ENCODE data around the gene MICA.

The MICA gene

GRCh38 chr6:31381666-31382065 is 21.7 kb upstream of the MICA start:
- TF ChIP-seq NFIC (IDR thresholded peaks at IDR 0.05) (no peak), CEBPB (IDR thresholded peaks at IDR 0.05) (no peak), FOXM1 (IDR thresholded peaks at IDR 0.05; ENCODE audit: borderline replicate concordance, low read depth) (no peak), RAD21 (IDR thresholded peaks at IDR 0.05; ENCODE audit: low read depth) (no peak), TCF12 (IDR thresholded peaks at IDR 0.05; ENCODE audit: low read depth) (no peak), MAX (IDR thresholded peaks at IDR 0.05) (no peak), TEAD4 (IDR thresholded peaks at IDR 0.05) (no peak), EP300 (IDR thresholded peaks at IDR 0.05; ENCODE audit: borderline replicate concordance) (no peak), ZBTB7A (IDR thresholded peaks at IDR 0.05; ENCODE audit: low read depth) (no peak), CREB1 (IDR thresholded peaks at IDR 0.05; ENCODE audit: low read depth) (no peak), YY1 (IDR thresholded peaks at IDR 0.05; ENCODE audit: low read depth) (no peak), TAF1 (IDR thresholded peaks at IDR 0.05; ENCODE audit: low read depth) (no peak), EGR1 (IDR thresholded peaks at IDR 0.05) (no peak)
- TF ChIP-seq, protein P1, sequence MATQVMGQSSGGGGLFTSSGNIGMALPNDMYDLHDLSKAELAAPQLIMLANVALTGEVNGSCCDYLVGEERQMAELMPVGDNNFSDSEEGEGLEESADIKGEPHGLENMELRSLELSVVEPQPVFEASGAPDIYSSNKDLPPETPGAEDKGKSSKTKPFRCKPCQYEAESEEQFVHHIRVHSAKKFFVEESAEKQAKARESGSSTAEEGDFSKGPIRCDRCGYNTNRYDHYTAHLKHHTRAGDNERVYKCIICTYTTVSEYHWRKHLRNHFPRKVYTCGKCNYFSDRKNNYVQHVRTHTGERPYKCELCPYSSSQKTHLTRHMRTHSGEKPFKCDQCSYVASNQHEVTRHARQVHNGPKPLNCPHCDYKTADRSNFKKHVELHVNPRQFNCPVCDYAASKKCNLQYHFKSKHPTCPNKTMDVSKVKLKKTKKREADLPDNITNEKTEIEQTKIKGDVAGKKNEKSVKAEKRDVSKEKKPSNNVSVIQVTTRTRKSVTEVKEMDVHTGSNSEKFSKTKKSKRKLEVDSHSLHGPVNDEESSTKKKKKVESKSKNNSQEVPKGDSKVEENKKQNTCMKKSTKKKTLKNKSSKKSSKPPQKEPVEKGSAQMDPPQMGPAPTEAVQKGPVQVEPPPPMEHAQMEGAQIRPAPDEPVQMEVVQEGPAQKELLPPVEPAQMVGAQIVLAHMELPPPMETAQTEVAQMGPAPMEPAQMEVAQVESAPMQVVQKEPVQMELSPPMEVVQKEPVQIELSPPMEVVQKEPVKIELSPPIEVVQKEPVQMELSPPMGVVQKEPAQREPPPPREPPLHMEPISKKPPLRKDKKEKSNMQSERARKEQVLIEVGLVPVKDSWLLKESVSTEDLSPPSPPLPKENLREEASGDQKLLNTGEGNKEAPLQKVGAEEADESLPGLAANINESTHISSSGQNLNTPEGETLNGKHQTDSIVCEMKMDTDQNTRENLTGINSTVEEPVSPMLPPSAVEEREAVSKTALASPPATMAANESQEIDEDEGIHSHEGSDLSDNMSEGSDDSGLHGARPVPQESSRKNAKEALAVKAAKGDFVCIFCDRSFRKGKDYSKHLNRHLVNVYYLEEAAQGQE (IDR thresholded peaks at IDR 0.05; ENCODE audit: low read depth): no peak
- TF ChIP-seq, protein P2, sequence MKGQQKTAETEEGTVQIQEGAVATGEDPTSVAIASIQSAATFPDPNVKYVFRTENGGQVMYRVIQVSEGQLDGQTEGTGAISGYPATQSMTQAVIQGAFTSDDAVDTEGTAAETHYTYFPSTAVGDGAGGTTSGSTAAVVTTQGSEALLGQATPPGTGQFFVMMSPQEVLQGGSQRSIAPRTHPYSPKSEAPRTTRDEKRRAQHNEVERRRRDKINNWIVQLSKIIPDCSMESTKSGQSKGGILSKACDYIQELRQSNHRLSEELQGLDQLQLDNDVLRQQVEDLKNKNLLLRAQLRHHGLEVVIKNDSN (IDR thresholded peaks at IDR 0.05): no peak

- TF ChIP-seq, protein P1 (IDR thresholded peaks at IDR 0.05; ENCODE audit: low read depth): no peak
- TF ChIP-seq YY1 (IDR thresholded peaks at IDR 0.05; ENCODE audit: low read depth): no peak
- TF ChIP-seq, protein P2 (IDR thresholded peaks at IDR 0.05): no peak
- TF ChIP-seq TAF1 (IDR thresholded peaks at IDR 0.05; ENCODE audit: low read depth): no peak
- TF ChIP-seq TCF12 (IDR thresholded peaks at IDR 0.05; ENCODE audit: low read depth): no peak
- TF ChIP-seq MAX (IDR thresholded peaks at IDR 0.05): no peak
- TF ChIP-seq CREB1 (IDR thresholded peaks at IDR 0.05; ENCODE audit: low read depth): no peak
- no peak for TF ChIP-seq FOXM1 (IDR thresholded peaks at IDR 0.05; ENCODE audit: borderline replicate concordance, low read depth)
These were observed 20.2 kb upstream of the MICA start for GRCh38 chr6:31383149-31383548.

DNA sequence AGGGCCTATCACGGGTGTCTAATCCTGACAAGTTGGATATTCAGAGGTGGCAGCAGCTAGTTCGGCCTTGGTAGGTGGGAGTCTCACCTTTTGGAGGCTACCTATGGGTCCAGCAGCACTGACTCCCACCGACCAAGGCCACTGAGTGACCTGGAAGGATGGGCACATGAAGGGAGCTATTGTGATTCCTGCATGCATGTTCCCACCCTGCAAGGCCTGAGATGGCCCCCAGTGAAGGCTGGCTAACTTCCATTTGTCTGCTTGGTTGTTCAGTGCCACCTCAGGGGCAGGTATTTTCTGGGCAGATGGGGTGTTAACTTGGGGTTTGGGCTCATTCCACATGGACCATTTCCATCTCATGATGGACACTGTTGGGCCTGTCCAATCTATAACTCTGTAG is 18.4 kb upstream of the MICA start:
- TF ChIP-seq RAD21 (IDR thresholded peaks at IDR 0.05; ENCODE audit: low read depth) (no peak), EP300 (IDR thresholded peaks at IDR 0.05; ENCODE audit: borderline replicate concordance) (no peak), CEBPB (IDR thresholded peaks at IDR 0.05) (no peak), MAX (IDR thresholded peaks at IDR 0.05) (no peak), EGR1 (IDR thresholded peaks at IDR 0.05) (no peak), CREB1 (IDR thresholded peaks at IDR 0.05; ENCODE audit: low read depth) (no peak), ZBTB7A (IDR thresholded peaks at IDR 0.05; ENCODE audit: low read depth) (no peak), NFIC (IDR thresholded peaks at IDR 0.05) (no peak), TEAD4 (IDR thresholded peaks at IDR 0.05) (no peak), FOXM1 (IDR thresholded peaks at IDR 0.05; ENCODE audit: borderline replicate concordance, low read depth) (no peak), TAF1 (IDR thresholded peaks at IDR 0.05; ENCODE audit: low read depth) (no peak), TCF12 (IDR thresholded peaks at IDR 0.05; ENCODE audit: low read depth) (no peak), YY1 (IDR thresholded peaks at IDR 0.05; ENCODE audit: low read depth) (no peak)
- TF ChIP-seq, protein P2 (IDR thresholded peaks at IDR 0.05): no peak
- TF ChIP-seq, protein P1 (IDR thresholded peaks at IDR 0.05; ENCODE audit: low read depth): no peak

DNA sequence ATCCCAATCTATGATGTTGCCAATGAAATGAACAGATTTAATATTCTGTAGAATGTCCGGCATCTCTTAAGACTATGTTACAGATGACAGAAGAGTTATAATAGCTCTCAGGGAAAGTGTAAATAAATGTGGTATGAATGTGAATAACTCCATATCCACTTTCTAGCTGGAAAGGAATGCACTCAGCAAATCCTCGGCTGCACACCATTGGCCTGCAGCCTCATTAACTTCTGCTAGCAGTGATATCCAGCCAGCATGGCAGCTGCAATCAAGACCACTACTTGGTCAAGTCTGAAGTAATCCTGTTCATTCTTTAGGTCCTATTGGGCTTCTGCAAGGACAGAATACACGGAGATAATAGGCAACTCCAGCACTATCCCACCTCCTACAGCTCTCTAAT is 17.3 kb upstream of the MICA start:
- TF ChIP-seq ZBTB7A (IDR thresholded peaks at IDR 0.05; ENCODE audit: low read depth): no peak
- TF ChIP-seq, protein P2 (IDR thresholded peaks at IDR 0.05): no peak
